Measurements from ENCODE around the gene HDAC6.

Gene HDAC6

DNA sequence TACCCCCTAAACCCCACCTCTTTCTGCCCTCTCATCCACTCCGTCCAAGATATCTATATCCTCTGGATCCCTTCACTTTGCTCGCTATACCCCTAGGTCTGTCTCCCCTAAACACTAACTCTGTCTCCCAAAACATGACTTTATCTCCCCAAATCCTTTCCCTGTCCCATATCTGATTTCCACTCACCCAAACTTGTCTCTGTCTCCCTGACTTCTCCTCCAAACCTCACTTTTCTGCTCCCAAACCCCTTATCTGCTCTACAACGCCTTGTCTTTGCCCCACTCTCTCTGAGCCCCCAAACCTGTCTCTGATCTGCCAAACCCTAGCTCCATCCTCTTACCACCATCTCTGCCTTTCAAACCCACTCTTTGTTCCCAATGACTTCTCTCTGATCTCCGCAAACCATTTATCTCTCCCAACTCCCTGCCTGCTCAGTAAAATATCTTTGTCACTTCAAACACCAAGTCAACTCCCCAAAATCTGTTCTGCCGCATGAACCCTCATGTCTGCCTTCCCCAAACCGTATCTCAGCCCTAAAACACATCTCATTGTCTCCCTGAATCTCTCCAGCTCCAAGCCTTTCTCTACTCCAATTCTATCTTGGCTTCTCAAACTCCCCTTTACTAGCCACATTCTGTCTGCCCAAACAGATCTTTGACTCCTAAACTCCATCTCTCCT is 14.9 kb upstream of the HDAC6 start:
- Histone ChIP-seq H3K4me3 (replicated peaks; ENCODE audit: insufficient read depth, low read length) (no peak overlapping the region), H3K27me3 (ENCODE audit: insufficient read depth, poor library complexity, severe bottlenecking) (no peaks in the 10 kb centered on the region), H3K27ac (replicated peaks) (no peak overlapping the region)
- TF ChIP-seq REST (IDR thresholded peaks at IDR 0.05; ENCODE audit: insufficient replicate concordance, low read depth), result no peak
- TF ChIP-seq POLR2AphosphoS5 (IDR thresholded peaks at IDR 0.05; ENCODE audit: low read depth), result no peak
- no peak for DNase-seq (ENCODE audit: low read depth in 1 of 2, low spot score in 1 of 2)

- no peak overlapping the region for H3K4me3 ChIP-seq (replicated peaks; ENCODE audit: insufficient read depth, low read length)
- no peak for DNase-seq (ENCODE audit: low read depth in 1 of 2, low spot score in 1 of 2)
- no peak overlapping the region for H3K27ac ChIP-seq (replicated peaks)
- TF ChIP-seq POLR2AphosphoS5 (IDR thresholded peaks at IDR 0.05; ENCODE audit: low read depth), result no peak
- TF ChIP-seq, protein P1, sequence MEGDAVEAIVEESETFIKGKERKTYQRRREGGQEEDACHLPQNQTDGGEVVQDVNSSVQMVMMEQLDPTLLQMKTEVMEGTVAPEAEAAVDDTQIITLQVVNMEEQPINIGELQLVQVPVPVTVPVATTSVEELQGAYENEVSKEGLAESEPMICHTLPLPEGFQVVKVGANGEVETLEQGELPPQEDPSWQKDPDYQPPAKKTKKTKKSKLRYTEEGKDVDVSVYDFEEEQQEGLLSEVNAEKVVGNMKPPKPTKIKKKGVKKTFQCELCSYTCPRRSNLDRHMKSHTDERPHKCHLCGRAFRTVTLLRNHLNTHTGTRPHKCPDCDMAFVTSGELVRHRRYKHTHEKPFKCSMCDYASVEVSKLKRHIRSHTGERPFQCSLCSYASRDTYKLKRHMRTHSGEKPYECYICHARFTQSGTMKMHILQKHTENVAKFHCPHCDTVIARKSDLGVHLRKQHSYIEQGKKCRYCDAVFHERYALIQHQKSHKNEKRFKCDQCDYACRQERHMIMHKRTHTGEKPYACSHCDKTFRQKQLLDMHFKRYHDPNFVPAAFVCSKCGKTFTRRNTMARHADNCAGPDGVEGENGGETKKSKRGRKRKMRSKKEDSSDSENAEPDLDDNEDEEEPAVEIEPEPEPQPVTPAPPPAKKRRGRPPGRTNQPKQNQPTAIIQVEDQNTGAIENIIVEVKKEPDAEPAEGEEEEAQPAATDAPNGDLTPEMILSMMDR (IDR thresholded peaks at IDR 0.05; ENCODE audit: insufficient read depth, low read length), result no peak
- no peak for TF ChIP-seq SPI1 (IDR thresholded peaks at IDR 0.05; ENCODE audit: borderline replicate concordance, low read depth)
- TF ChIP-seq REST (IDR thresholded peaks at IDR 0.05; ENCODE audit: insufficient replicate concordance, low read depth), result no peak
- no peak for TF ChIP-seq GABPA (IDR thresholded peaks at IDR 0.05; ENCODE audit: low read depth)
- no peaks in the 10 kb centered on the region for H3K27me3 ChIP-seq (ENCODE audit: insufficient read depth, poor library complexity, severe bottlenecking)
These were observed 14.1 kb upstream of the HDAC6 start for GRCh38 chrX:48787505-48788443.

- no peaks in the 10 kb centered on the region for H3K27me3 ChIP-seq (ENCODE audit: insufficient read depth, poor library complexity, severe bottlenecking)
- H3K27ac ChIP-seq (replicated peaks), result peak overlapping the region; percentile 64
- H3K4me3 ChIP-seq (replicated peaks; ENCODE audit: insufficient read depth, low read length), result no peak overlapping the region
- peak in 1 of 2 experiments; percentile 70 for DNase-seq (ENCODE audit: low read depth in 1 of 2, low spot score in 1 of 2)
- TF ChIP-seq GABPA (IDR thresholded peaks at IDR 0.05; ENCODE audit: low read depth) (no peak), SPI1 (IDR thresholded peaks at IDR 0.05; ENCODE audit: borderline replicate concordance, low read depth) (peak; percentile 52; the same call in 1 of the 2 replicates), REST (IDR thresholded peaks at IDR 0.05; ENCODE audit: insufficient replicate concordance, low read depth) (no peak), POLR2AphosphoS5 (IDR thresholded peaks at IDR 0.05; ENCODE audit: low read depth) (no peak)
These were observed 12.3 kb upstream of the HDAC6 start for GRCh38 chrX:48789366-48790220.
